CD4-positive, alpha-beta T cell (primary cell): ENCODE data around the gene SIGLEC5. TPM values are rescaled to one million over a fixed set of nuclear protein-coding genes. Genes with fewer than 3 reads are reported as not detected.

Experiments
- ATAC-seq: fragments of 200-7000 bp; cut with Tn5 transposase; one replicate; pipeline ENCODE4 v1.10.0; 2022; ENCODE audit warnings: mild to moderate bottlenecking; ENCODE audit not compliant: poor library complexity
- CTCF ChIA-PET: fragments of 350-600 bp; sonication (Branson Sonifier 250); formaldehyde crosslinking; loops from one replicate; lab custom pipeline; 2021; ENCODE audit warnings: antibody characterized with exemption, inconsistent platforms; lab: Charles Lee
- POLR2A ChIA-PET: fragments of 350-600 bp; sonication (Branson Sonifier 250); formaldehyde crosslinking; loops from one replicate; lab custom pipeline; 2021; ENCODE audit warnings: antibody characterized with exemption, inconsistent platforms; lab: Charles Lee
- DNase-seq, 14 experiments: peaks; one replicate each; pipeline ENCODE4 v3.0.0-alpha.2; 2013 to 2020; ENCODE audit warnings: mixed read lengths in 2 of 14
- H3K27ac ChIP-seq, 2 donors: one replicate each; pipeline versions ENCODE4 v1.5.1 to v1.7.0; 2013; ENCODE audit warnings: low read length in 2 of 2, low read depth in 1 of 2, mild to moderate bottlenecking in 1 of 2
- H3K27me3 ChIP-seq, 2 experiments: 1 replicate in 1 of 2; 2 replicates in 1 of 2; pipeline versions ENCODE4 v1.6.1 to v1.7.0; 2013; ENCODE audit warnings: low read length in 2 of 2, control low read depth in 1 of 2, mild to moderate bottlenecking in 1 of 2, moderate library complexity in 1 of 2; ENCODE audit not compliant: insufficient read depth in 2 of 2, control insufficient read depth in 1 of 2
- H3K36me3 ChIP-seq: one replicate; pipeline ENCODE4 v1.6.1; 2013; ENCODE audit warnings: low read length, control low read depth; ENCODE audit not compliant: insufficient read depth
- H3K4me1 ChIP-seq: one replicate; pipeline ENCODE4 v1.6.1; 2013; ENCODE audit warnings: low read length, control low read depth; ENCODE audit not compliant: insufficient read depth
- H3K4me3 ChIP-seq: one replicate; pipeline ENCODE4 v1.5.1; 2013; ENCODE audit warnings: mild to moderate bottlenecking, low read length, moderate library complexity
- H3K9me3 ChIP-seq, 2 experiments: 1 replicate in 1 of 2; 2 replicates in 1 of 2; pipeline versions ENCODE4 v1.6.1 to v1.7.0; 2013; ENCODE audit warnings: low read length in 2 of 2, mild to moderate bottlenecking in 2 of 2, control low read depth in 1 of 2, moderate library complexity in 1 of 2; ENCODE audit not compliant: control insufficient read depth in 1 of 2, insufficient read depth in 1 of 2
- H3K27ac Mint-ChIP-seq: one replicate; pipeline ENCODE4 v1.8.0; 2020; ENCODE audit warnings: mixed read lengths
- H3K27me3 Mint-ChIP-seq: one replicate; pipeline ENCODE4 v1.8.0; 2021; ENCODE audit warnings: mixed read lengths
- H3K36me3 Mint-ChIP-seq: one replicate; pipeline ENCODE4 v1.8.0; 2021; ENCODE audit warnings: low read depth, mixed read lengths
- H3K4me1 Mint-ChIP-seq: one replicate; pipeline ENCODE4 v1.8.0; 2021; ENCODE audit warnings: low read depth, mixed read lengths
- H3K4me3 Mint-ChIP-seq: one replicate; pipeline ENCODE4 v1.8.0; 2020; ENCODE audit warnings: mild to moderate bottlenecking, mixed read lengths
- H3K9me3 Mint-ChIP-seq: one replicate; pipeline ENCODE4 v1.8.0; 2020; ENCODE audit warnings: mixed read lengths
- CTCF ChIP-seq: fragments of 200-600 bp; IDR thresholded peaks from one replicate; pipeline ENCODE4 v1.8.0; 2022; ENCODE audit warnings: antibody characterized with exemption, mild to moderate bottlenecking
- intact Hi-C, 2 experiments: fragments of 100-400 bp; cut with DNase I in 1 of 2; cut with micrococcal nuclease in 1 of 2; formaldehyde crosslinking; loops; one replicate each; pipeline versions ENCODE4 v1.15.1 to v1.9.0; 2023 to 2025; cut with DNase I, micrococcal nuclease
- total RNA-seq, 174 experiments: library from RNA in 2 of 174; stranded (reverse) in 2 of 174; gene quantifications; one replicate each; pipeline ENCODE4 v1.2.3 and lab custom pipeline; 2021 to 2026

Gene SIGLEC5
- total RNA-seq, 2 experiments from 2014 or later = not detected

DNA sequence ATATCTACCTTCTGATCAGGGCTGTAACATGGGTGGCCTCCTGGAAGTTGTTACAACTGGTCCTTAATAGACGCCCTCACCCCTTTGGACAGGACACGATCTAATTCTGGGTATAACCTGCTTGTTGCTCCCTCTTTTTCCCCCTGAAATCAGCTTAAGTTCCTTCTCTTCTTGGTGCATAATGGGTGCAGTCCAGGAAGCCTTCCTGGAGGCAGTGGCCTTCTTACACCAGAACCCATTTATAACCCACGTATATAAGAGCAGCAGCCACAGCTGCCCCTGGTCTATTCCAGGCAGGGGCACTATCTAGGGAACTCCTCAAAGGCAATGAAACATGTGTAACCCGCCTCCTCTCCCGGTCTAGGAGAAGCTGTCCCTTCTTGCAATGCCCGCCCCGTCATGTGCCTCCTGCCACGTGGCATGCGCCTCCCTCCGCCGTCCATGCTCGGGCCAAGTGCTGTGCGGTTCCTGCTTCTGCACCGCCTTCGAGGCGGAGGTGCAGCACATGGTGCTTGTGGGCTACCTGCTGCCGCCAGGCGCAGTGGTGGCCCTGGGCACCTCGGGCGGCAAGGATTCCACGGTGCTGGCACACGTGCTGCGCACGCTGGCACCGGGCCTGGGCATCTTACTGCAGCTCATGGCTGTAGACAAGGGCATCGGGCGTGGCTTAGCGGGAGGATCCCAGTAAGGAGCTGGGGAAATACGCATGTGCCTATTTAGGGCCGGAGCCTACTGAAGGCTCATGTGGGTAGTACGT, 31.9 kb downstream of the SIGLEC5 start:
- CTCF ChIA-PET = no interaction called here

DNA sequence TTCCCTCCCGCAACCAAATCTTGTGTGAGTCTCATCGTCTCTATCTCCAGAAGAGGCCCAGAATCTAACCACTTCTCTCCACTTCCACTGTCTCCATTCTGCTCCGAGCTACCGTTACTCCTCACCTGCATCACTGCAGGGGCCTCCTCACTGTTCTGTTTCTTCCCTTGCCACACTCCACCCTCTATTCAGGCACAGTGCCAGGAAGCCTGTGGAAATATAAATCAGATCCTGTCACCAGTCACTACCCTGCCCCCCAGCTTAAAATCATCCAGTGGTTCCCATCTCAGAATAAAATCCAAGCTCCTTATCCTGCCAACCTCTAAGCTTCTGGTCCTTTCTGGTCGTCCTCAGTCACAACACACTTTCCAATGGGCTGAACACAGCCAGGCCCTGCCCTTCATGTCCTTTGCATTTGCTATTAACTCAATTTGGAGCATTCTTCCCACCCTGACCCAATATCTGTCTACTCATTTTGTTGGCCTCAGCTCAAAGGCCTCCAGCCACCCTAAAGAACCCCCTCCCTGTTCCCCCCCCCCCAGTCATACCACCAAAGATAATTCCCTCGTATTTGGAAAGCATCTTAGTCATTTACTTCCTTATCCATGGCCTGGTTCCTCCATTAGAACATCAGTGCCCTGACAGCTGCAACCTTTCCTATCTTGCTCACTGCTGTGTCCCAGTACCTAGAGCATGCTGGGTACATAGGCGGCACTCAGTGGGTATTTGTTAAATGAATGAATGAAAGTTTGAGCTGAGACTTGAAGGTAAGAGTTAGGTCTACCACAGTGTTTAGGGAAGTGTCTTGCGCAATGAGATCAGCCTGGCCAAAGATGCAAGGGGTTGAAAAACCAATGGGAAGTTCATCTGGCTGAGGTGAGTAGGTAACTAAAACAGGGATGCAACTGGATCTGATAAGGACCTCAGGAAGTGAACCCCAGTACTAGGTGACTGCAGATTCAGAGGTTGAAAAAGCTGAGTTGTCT, 34.7 kb downstream of the SIGLEC5 start:
- ChIA-PET POLR2A (interaction anchor here (0.9 kb wide), 1 partner anchor 108 kb away, joined by 4 read pairs; no protein-coding TSS in a partner anchor), CTCF (no interaction called here)
- Histone ChIP-seq H3K27me3 (peaks cover 11 to 13% of the 10 kb centered on the region in 2 experiments), H3K27ac (no peak overlapping the region), H3K36me3 (no peaks in the 10 kb centered on the region), H3K4me1 (peaks cover 21% of the 10 kb centered on the region), H3K9me3 (peaks cover under 1 to 22% of the 10 kb centered on the region in 2 experiments), H3K4me3 (no peak overlapping the region)
- H3K27ac Mint-ChIP-seq = no peak overlapping the region
- H3K4me3 Mint-ChIP-seq = peak overlapping the region; percentile 94
- peaks cover 24% of the 10 kb centered on the region for H3K36me3 Mint-ChIP-seq
- no peak for TF ChIP-seq CTCF
- H3K4me1 Mint-ChIP-seq = peaks cover 29% of the 10 kb centered on the region
- H3K9me3 Mint-ChIP-seq = no peaks in the 10 kb centered on the region
- intact Hi-C loops = loop anchor here (2.0 to 10.0 kb wide), 5 partner anchors 25 to 487 kb away; partner anchors contain the start of genes CLDND2 (in 1 of the 2), CTU1 (in 1 of the 2), ETFB (in 1 of the 2) and ZNF175 (in 1 of the 2)
- DNase-seq (no peak), ATAC-seq (no peak)
- H3K27me3 Mint-ChIP-seq = peaks cover 44% of the 10 kb centered on the region

More for the DNA sequence above, 31.9 kb downstream of the SIGLEC5 start:
- Histone ChIP-seq H3K27ac (no peak overlapping the region), H3K4me3 (no peak overlapping the region), H3K27me3 (peaks cover 20 to 32% of the 10 kb centered on the region in 2 experiments), H3K4me1 (peaks cover 21% of the 10 kb centered on the region), H3K36me3 (no peaks in the 10 kb centered on the region), H3K9me3 (peaks cover 0 to 29% of the 10 kb centered on the region in 2 experiments)
- Mint-ChIP-seq H3K9me3 (no peaks in the 10 kb centered on the region), H3K36me3 (peaks cover 11% of the 10 kb centered on the region), H3K27me3 (peaks cover 64% of the 10 kb centered on the region), H3K27ac (no peak overlapping the region), H3K4me1 (peaks cover 20% of the 10 kb centered on the region), H3K4me3 (no peak overlapping the region)
- intact Hi-C loops = loop anchor here in 1 of 2 experiments (5.0 to 10.0 kb wide), 3 partner anchors 36 to 326 kb away; partner anchors contain the start of genes CLDND2, ETFB and ZNF613
- POLR2A ChIA-PET = no interaction called here
- TF ChIP-seq CTCF = no peak
- ATAC-seq (no peak), DNase-seq (no peak)

DNA sequence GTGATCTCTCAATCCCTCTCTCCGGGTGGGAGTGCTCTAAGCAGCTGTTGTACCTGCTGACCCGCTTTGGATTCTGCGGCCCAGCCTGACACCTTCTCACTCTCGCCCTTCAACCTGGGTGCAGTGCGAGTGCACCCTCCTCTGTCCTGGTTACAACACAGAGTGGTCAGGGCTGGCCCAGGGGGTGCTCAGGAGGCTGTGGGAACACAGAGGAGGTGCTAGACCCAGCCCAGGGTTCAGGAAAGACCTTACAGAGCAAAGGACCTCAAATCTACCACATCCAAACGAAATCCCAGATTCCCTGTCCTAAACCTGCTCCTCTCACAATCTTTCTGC, 35.5 kb downstream of the SIGLEC5 start:
- H3K4me3 ChIP-seq = peak overlapping the region; percentile 80
- H3K27me3 ChIP-seq = peaks cover 8 to 9% of the 10 kb centered on the region in 2 experiments
- no peaks in the 10 kb centered on the region for H3K36me3 ChIP-seq
- ChIA-PET CTCF (no interaction called here), POLR2A (interaction anchor here (0.9 kb wide), 1 partner anchor 108 kb away, joined by 4 read pairs; no protein-coding TSS in a partner anchor)
- ATAC-seq (no peak), DNase-seq (no peak)
- peaks cover 29% of the 10 kb centered on the region for H3K4me1 Mint-ChIP-seq
- no peaks in the 10 kb centered on the region for H3K9me3 Mint-ChIP-seq
- peaks cover 21% of the 10 kb centered on the region for H3K4me1 ChIP-seq
- peaks cover 8 to 27% of the 10 kb centered on the region in 2 experiments for H3K9me3 ChIP-seq
- peaks cover 24% of the 10 kb centered on the region for H3K36me3 Mint-ChIP-seq
- intact Hi-C loops = loop anchor here (1.0 to 10.0 kb wide), 10 partner anchors 23 to 1082 kb away; partner anchors contain the start of genes CTU1 (in 2 of the 2), ZNF175 (in 2 of the 2), ASPDH (in 1 of the 2) and CLDND2 (in 1 of the 2)
- H3K27me3 Mint-ChIP-seq = peaks cover 37% of the 10 kb centered on the region
- H3K27ac ChIP-seq = peak overlapping the region in 1 of 2 donors; percentile 42
- no peak for TF ChIP-seq CTCF
- no peak overlapping the region for H3K27ac Mint-ChIP-seq
- peak overlapping the region; percentile 94 for H3K4me3 Mint-ChIP-seq
